NCI-H128 (cell line): ENCODE data around the gene MIA3.

Experiments
- DNase-seq: peaks from one replicate; lab custom pipeline; 2025; ENCODE audit not compliant: unreplicated experiment; lab: John Stamatoyannopoulos, UW

The MIA3 gene

GRCh38 chr1:222620566-222620965 lies 2.7 kb downstream of the MIA3 start:
- DNase-seq = no peak

GRCh38 chr1:222622765-222623164 lies 4.9 kb downstream of the MIA3 start:
- DNase-seq = no peak

GRCh38 chr1:222623458-222623857 lies 5.6 kb downstream of the MIA3 start:
- no peak for DNase-seq

- DNase-seq = no peak
Observed at GRCh38 chr1:222624214-222624613, 6.3 kb downstream of the MIA3 start.

- DNase-seq = no peak
Observed at GRCh38 chr1:222627232-222627631, 9.3 kb downstream of the MIA3 start.

GRCh38 chr1:222629921-222630535 lies 12.1 kb downstream of the MIA3 start:
- no peak for DNase-seq

- no peak for DNase-seq
Observed at GRCh38 chr1:222631611-222632208, 13.8 kb downstream of the MIA3 start.

GRCh38 chr1:222632749-222633148 lies 14.9 kb downstream of the MIA3 start:
- DNase-seq = no peak

GRCh38 chr1:222634180-222635013 lies 16.5 kb downstream of the MIA3 start:
- DNase-seq = peak; percentile 91

GRCh38 chr1:222641269-222641948 lies 23.5 kb downstream of the MIA3 start:
- no peak for DNase-seq

GRCh38 chr1:222642468-222642867 lies 24.6 kb downstream of the MIA3 start:
- no peak for DNase-seq

- DNase-seq = no peak
Observed at GRCh38 chr1:222643606-222643937, 25.7 kb downstream of the MIA3 start.

GRCh38 chr1:222643938-222644635 lies 26.2 kb downstream of the MIA3 start:
- peak; percentile 97 for DNase-seq

GRCh38 chr1:222644636-222644980 lies 26.7 kb downstream of the MIA3 start:
- no peak for DNase-seq

- no peak for DNase-seq
Observed at GRCh38 chr1:222652676-222653075, 34.8 kb downstream of the MIA3 start.

- DNase-seq = no peak
Observed at GRCh38 chr1:222653178-222653827, 35.4 kb downstream of the MIA3 start.

GRCh38 chr1:222654849-222655248 lies 37.0 kb downstream of the MIA3 start:
- no peak for DNase-seq

GRCh38 chr1:222656391-222657155 lies 38.7 kb downstream of the MIA3 start:
- DNase-seq = no peak

GRCh38 chr1:222657899-222658298 lies 40.0 kb downstream of the MIA3 start:
- no peak for DNase-seq

GRCh38 chr1:222663431-222663934 lies 45.6 kb downstream of the MIA3 start:
- DNase-seq = no peak
